Fibroblast of gingiva (primary cell): ENCODE measurements around the gene FSTL4.

Experiments
- DNase-seq: peaks from one replicate; pipeline ENCODE4 v3.0.0-alpha.2; 2011; ENCODE audit warnings: low read depth

The FSTL4 gene

GRCh38 chr5:133475986-133476385, 136.4 kb downstream of the FSTL4 start:
- no peak for DNase-seq

- DNase-seq: no peak
These were observed 137.3 kb downstream of the FSTL4 start for GRCh38 chr5:133474851-133475590.

- DNase-seq: no peak
These were observed 139.1 kb downstream of the FSTL4 start for GRCh38 chr5:133473291-133473690.

GRCh38 chr5:133472829-133473228, 139.5 kb downstream of the FSTL4 start:
- DNase-seq: no peak

GRCh38 chr5:133471699-133472098, 140.6 kb downstream of the FSTL4 start:
- no peak for DNase-seq

GRCh38 chr5:133470841-133471240, 141.5 kb downstream of the FSTL4 start:
- no peak for DNase-seq

- no peak for DNase-seq
These were observed 142.5 kb downstream of the FSTL4 start for GRCh38 chr5:133469846-133470245.

GRCh38 chr5:133469252-133469651, 143.1 kb downstream of the FSTL4 start:
- DNase-seq: no peak

- DNase-seq: no peak
These were observed 143.7 kb downstream of the FSTL4 start for GRCh38 chr5:133468596-133468995.

GRCh38 chr5:133467826-133468463, 144.4 kb downstream of the FSTL4 start:
- DNase-seq: no peak

GRCh38 chr5:133467335-133467779, 145.0 kb downstream of the FSTL4 start:
- DNase-seq: no peak

GRCh38 chr5:133466556-133467334, 145.6 kb downstream of the FSTL4 start:
- DNase-seq: no peak

- DNase-seq: no peak
These were observed 148.3 kb downstream of the FSTL4 start for GRCh38 chr5:133464013-133464412.

GRCh38 chr5:133461796-133462516, 150.4 kb downstream of the FSTL4 start:
- no peak for DNase-seq

- DNase-seq: no peak
These were observed 152.1 kb downstream of the FSTL4 start for GRCh38 chr5:133460172-133460758.

- DNase-seq: no peak
These were observed 152.7 kb downstream of the FSTL4 start for GRCh38 chr5:133459474-133460160.

- no peak for DNase-seq
These were observed 153.9 kb downstream of the FSTL4 start for GRCh38 chr5:133458435-133458834.

GRCh38 chr5:133457439-133458355, 154.6 kb downstream of the FSTL4 start:
- no peak for DNase-seq

GRCh38 chr5:133456933-133457402, 155.4 kb downstream of the FSTL4 start:
- peak; percentile 30 for DNase-seq

GRCh38 chr5:133455676-133456075, 156.7 kb downstream of the FSTL4 start:
- no peak for DNase-seq
